Osteocyte (in vitro differentiated cells): Measurements from ENCODE around the gene GALC. TPM values are rescaled to one million over a fixed set of nuclear protein-coding genes. Genes with fewer than 3 reads are reported as not detected.

Experiments used
- DNase-seq: peaks from one replicate; pipeline ENCODE4 v3.0.0; 2021; ENCODE audit warnings: mixed read lengths; ENCODE audit not compliant: unreplicated experiment; ENCODE audit errors: extremely low spot score
- H3K27ac Mint-ChIP-seq: one replicate; pipeline ENCODE4 v1.8.0; 2021; ENCODE audit warnings: mild to moderate bottlenecking, mixed read lengths; ENCODE audit not compliant: unreplicated experiment
- H3K27me3 Mint-ChIP-seq: one replicate; pipeline ENCODE4 v1.8.0; 2021; ENCODE audit warnings: mixed read lengths; ENCODE audit not compliant: unreplicated experiment
- H3K36me3 Mint-ChIP-seq: one replicate; pipeline ENCODE4 v1.8.0; 2021; ENCODE audit warnings: mixed read lengths; ENCODE audit not compliant: unreplicated experiment
- H3K4me1 Mint-ChIP-seq: one replicate; pipeline ENCODE4 v1.8.0; 2021; ENCODE audit warnings: mixed read lengths; ENCODE audit not compliant: unreplicated experiment
- H3K4me3 Mint-ChIP-seq: one replicate; pipeline ENCODE4 v1.8.0; 2021; ENCODE audit warnings: mild to moderate bottlenecking, moderate library complexity, mixed read lengths; ENCODE audit not compliant: unreplicated experiment
- H3K9me3 Mint-ChIP-seq: one replicate; pipeline ENCODE4 v1.8.0; 2021; ENCODE audit warnings: mixed read lengths; ENCODE audit not compliant: unreplicated experiment
- long read RNA-seq: library from polyadenylated mRNA; unstranded; transcript quantifications from one replicate; pipeline ENCODE4 v2.0.0, GENCODE V29; 2021
- total RNA-seq: library from RNA; stranded (reverse); gene quantifications from 2 replicates; pipeline ENCODE4 v1.2.1, GENCODE V29; 2021
- TF ChIP-seq, protein P1 (sequence below): fragments of 200-600 bp; sonication (generic); IDR thresholded peaks from 2 replicates; pipeline ENCODE4 v1.5.0; 2021; ENCODE audit warnings: antibody characterized with exemption, mild to moderate bottlenecking, moderate library complexity

Gene GALC
- total RNA-seq, result 15.8 and 21.3 TPM in 2 replicates
- long read RNA-seq, transcript GALC-201 (17 exons, 3,883 nt), result major isoform, 94 of 111 reads
- long read RNA-seq, partial matches to known transcripts, result 11 of 111 reads
- long read RNA-seq, other reads (novel, unspliced or antisense), result 5 of 111 reads

DNA sequence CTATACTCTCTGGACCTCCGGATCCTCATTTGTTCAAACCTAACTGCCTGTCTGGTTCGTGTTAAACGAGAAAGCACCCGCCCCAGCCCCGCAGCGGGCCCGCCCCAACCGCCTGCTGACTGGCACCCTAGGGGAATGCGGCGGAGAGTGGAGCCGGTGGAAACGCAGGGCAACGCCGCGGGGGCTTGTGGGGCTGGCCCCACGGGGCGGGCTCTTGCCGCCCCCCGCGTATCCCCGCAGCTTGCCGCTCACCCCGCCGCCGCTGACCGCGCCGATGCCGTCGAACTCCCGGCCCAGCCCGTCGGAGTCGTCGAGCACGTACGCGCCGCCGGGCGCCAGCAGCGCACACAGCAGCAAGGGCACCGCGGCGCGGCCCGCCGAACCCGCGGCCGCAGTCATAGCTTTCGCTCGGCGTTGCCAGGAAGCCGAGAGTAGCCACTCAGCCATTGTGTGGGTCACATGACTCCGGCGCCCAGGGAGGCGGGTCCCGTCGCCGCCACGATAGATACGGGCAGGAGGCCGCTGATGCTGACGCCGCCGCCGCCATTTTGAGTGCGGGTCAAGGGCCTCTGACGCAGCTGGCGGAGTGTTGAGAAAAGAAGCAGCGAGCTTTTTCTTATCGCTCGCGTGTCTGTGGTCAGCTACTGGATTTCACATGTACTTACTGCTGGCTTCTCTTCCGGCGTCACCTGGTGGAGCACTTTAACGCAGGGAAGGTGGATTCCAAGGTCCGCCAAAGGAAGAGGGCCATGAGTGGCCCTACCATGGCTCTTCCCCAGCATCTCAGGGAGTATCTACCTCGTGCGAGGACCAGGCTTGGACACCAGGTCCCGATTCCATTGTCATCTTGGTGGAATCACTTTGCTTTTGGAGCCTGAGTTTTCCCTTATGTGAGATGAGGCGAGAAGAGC is at the start of gene GALC:
Gene GALC, minus strand, starts transcription at position 465 of the 911 bp plus-strand sequence. Its CDS starts 18 bp downstream, at position 447.
- H3K27ac Mint-ChIP-seq, result peak within 1 kb of the TSS; percentile 94

GRCh38 chr14:88040146-88040545 is 47.2 kb upstream of the GALC start:
- Mint-ChIP-seq H3K9me3 (no peaks in the 10 kb centered on the region), H3K36me3 (no peaks in the 10 kb centered on the region), H3K27ac (no peak overlapping the region), H3K4me3 (no peak overlapping the region), H3K27me3 (no peaks in the 10 kb centered on the region), H3K4me1 (no peaks in the 10 kb centered on the region)
- DNase-seq, result no peak
- TF ChIP-seq, protein P1, sequence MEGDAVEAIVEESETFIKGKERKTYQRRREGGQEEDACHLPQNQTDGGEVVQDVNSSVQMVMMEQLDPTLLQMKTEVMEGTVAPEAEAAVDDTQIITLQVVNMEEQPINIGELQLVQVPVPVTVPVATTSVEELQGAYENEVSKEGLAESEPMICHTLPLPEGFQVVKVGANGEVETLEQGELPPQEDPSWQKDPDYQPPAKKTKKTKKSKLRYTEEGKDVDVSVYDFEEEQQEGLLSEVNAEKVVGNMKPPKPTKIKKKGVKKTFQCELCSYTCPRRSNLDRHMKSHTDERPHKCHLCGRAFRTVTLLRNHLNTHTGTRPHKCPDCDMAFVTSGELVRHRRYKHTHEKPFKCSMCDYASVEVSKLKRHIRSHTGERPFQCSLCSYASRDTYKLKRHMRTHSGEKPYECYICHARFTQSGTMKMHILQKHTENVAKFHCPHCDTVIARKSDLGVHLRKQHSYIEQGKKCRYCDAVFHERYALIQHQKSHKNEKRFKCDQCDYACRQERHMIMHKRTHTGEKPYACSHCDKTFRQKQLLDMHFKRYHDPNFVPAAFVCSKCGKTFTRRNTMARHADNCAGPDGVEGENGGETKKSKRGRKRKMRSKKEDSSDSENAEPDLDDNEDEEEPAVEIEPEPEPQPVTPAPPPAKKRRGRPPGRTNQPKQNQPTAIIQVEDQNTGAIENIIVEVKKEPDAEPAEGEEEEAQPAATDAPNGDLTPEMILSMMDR, result no peak

More for the DNA sequence above, at the start of gene GALC:
- Mint-ChIP-seq H3K36me3 (no peaks in the 10 kb centered on the region), H3K4me1 (peaks cover 18% of the 10 kb centered on the region), H3K4me3 (peak within 1 kb of the TSS; percentile 78), H3K27me3 (no peaks in the 10 kb centered on the region), H3K9me3 (no peaks in the 10 kb centered on the region)
- TF ChIP-seq, protein P1, result no peak
- DNase-seq, result peak; percentile 95

DNA sequence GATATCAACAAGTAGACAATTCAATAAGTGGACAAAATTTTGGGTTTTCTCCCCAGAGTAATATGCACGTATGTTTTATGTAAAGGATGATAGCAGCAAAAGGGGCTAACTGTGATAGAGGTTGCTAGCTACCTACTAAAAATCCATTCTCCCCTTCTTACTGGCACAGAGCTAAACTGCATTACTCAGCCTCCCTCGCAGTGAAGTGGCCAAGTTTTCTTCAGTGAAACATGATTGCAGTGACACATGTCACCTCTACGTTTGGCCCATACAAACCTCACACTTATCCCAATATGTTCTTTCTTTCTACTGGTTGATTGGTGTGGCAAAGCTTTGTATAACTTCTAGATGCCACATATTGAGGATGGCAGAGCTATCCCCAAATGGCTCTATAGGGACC is 46.2 kb upstream of the GALC start:
- Mint-ChIP-seq H3K9me3 (no peaks in the 10 kb centered on the region), H3K4me1 (no peaks in the 10 kb centered on the region), H3K27ac (no peak overlapping the region), H3K4me3 (no peak overlapping the region), H3K27me3 (no peaks in the 10 kb centered on the region), H3K36me3 (no peaks in the 10 kb centered on the region)
- DNase-seq, result no peak
- TF ChIP-seq, protein P1, result no peak

DNA sequence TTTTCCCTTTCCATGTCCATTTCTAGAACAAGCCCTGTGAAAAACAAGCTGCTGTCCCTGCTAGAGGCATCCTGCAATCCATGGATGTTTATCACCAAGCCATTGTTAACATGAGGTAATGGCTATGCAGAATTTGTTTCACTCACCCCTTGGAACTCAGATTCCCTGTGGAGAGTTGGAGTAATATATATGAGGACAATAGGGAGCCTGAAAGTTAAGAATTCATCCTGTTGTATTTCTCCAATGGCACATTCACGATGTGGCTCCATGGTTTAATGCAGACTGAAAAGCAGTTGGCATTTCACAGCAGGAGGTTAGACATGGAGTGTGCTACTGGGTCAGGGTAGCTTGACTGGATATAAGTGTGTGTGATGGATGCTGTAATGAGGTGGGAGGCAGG is 44.3 kb upstream of the GALC start:
- no peaks in the 10 kb centered on the region for H3K9me3 Mint-ChIP-seq
- no peaks in the 10 kb centered on the region for H3K27me3 Mint-ChIP-seq
- no peaks in the 10 kb centered on the region for H3K4me1 Mint-ChIP-seq
- TF ChIP-seq, protein P1, result no peak
- H3K36me3 Mint-ChIP-seq, result no peaks in the 10 kb centered on the region
- H3K4me3 Mint-ChIP-seq, result no peak overlapping the region
- no peak for DNase-seq
- no peak overlapping the region for H3K27ac Mint-ChIP-seq

- H3K36me3 Mint-ChIP-seq, result no peaks in the 10 kb centered on the region
- no peaks in the 10 kb centered on the region for H3K27me3 Mint-ChIP-seq
- DNase-seq, result no peak
- TF ChIP-seq, protein P1, result no peak
- no peak overlapping the region for H3K27ac Mint-ChIP-seq
- H3K4me3 Mint-ChIP-seq, result no peak overlapping the region
- H3K4me1 Mint-ChIP-seq, result no peaks in the 10 kb centered on the region
- H3K9me3 Mint-ChIP-seq, result no peaks in the 10 kb centered on the region
These were observed 43.4 kb upstream of the GALC start for GRCh38 chr14:88036422-88036821.
